NCI-H446 treated with DMSO at 0.1 percent for 48 hours (cell line): ENCODE data around the gene JMJD1C.
A peak's percentile ranks its signal among the peaks of the same experiment; 100 is the strongest.

Experiments used
- DNase-seq: peaks from one replicate; lab custom pipeline; 2025; lab: John Stamatoyannopoulos, UW

JMJD1C gene

DNA sequence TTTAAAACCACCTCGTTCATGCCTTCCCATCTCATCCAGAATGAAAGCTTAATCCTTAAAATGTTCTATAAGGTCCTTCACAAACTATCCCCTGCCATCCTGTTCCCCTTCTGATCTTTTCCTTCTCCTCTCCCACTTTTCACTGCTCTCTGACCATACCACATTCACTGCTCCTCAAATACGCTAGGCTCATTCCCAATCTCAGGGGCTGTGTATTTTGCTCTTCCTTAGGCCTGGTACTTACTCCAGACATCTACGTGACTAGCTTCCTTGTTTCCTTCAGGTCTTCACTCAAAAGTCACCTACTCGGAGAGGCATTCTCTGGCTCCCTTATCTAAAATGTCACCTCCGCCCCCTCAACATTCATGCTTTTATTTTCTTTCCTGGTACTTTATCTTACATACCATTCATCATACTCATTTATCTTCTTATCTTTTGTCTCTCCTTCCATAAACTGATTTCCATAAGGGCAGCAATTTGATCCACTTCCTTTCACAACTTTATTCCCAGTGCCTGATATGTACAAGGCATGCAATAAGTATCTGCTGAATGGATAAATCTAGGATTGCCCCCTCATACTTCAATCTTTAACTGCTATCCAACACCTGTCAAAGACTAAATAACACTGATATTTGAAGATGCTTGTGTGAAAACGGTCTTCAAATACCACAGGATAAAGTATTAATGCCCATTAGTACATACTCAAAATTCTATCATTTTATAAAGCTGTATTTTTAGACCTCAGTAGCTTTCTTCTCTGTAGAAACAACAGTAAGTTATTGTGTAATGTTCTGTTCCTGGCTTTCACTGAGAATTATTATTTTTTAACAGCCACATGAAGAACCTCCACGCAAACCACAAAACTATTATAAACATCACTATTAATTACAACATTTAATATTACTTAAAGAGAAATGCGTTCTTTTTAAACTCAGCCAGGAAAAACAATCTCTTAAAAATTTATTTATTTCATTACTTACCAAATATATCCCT, 27.0 kb downstream of the JMJD1C start:
- DNase-seq, result no peak

- no peak for DNase-seq
Observed at GRCh38 chr10:63437116-63437949, 28.4 kb downstream of the JMJD1C start.

- no peak for DNase-seq
Observed at GRCh38 chr10:63436225-63436624, 29.6 kb downstream of the JMJD1C start.

- no peak for DNase-seq
Observed at GRCh38 chr10:63434866-63435854, 30.6 kb downstream of the JMJD1C start.

- DNase-seq, result no peak
Observed at GRCh38 chr10:63431962-63432797, 33.6 kb downstream of the JMJD1C start.

DNA sequence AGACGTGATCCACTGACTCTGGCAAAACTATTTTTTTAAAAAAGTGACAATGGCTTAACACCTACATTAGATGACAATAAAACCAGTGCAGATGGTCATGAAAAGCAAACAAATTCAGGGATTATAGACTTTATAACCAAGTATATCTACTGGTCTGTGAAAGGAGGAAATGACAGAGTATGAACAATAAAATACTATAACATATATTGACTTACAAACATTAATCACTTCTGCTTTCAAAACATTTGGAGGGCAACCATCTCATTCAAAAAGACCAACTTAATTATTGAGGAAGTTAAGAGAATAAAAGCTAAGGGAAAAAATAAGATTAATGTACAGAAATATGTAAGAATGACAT, 34.8 kb downstream of the JMJD1C start:
- no peak for DNase-seq

GRCh38 chr10:63430091-63430998, 35.4 kb downstream of the JMJD1C start:
- DNase-seq, result no peak

- no peak for DNase-seq
Observed at GRCh38 chr10:63429281-63429680, 36.5 kb downstream of the JMJD1C start.

GRCh38 chr10:63427013-63427412, 38.8 kb downstream of the JMJD1C start:
- no peak for DNase-seq

GRCh38 chr10:63425512-63425911, 40.3 kb downstream of the JMJD1C start:
- DNase-seq, result no peak

- no peak for DNase-seq
Observed at GRCh38 chr10:63424576-63424975, 41.2 kb downstream of the JMJD1C start.

DNA sequence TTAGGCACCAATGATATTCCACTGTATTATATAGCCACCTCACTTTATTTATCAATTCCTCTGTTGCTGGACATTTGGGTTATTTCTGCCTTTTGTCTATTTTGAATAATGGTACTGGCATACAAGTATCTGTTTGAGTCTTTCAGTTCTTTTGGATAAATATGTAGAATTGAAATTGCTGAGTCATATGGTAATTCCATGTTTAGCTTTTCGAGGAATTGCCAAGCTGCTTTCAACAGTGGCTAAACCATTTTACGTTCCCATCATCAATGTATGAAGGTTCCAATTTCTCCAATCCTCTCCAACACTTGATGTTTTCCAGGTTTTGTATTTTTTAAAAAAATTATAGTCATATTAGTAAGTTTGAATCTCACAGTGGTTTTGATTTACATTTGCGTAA, 42.3 kb downstream of the JMJD1C start:
- no peak for DNase-seq

GRCh38 chr10:63421591-63421990, 44.2 kb downstream of the JMJD1C start:
- DNase-seq, result no peak

DNA sequence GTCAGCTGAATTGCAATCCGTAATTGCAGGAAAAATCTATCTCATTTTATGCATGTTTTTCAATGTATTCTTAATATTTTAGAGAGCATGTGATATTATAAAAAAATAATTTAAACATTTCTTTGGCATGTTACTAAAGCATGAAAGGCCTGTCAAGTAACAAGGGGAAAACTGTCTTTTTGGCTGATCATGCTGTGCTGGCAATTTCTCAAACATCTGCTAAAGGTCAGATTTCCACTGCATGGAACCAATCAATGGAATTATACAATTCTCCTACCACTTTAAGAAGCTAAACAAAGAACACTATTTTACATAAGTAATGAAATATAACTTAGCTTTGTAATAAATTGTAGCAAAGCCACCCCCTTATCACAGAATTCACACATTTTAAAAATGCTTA, 49.4 kb downstream of the JMJD1C start:
- DNase-seq, result peak; percentile 19

DNA sequence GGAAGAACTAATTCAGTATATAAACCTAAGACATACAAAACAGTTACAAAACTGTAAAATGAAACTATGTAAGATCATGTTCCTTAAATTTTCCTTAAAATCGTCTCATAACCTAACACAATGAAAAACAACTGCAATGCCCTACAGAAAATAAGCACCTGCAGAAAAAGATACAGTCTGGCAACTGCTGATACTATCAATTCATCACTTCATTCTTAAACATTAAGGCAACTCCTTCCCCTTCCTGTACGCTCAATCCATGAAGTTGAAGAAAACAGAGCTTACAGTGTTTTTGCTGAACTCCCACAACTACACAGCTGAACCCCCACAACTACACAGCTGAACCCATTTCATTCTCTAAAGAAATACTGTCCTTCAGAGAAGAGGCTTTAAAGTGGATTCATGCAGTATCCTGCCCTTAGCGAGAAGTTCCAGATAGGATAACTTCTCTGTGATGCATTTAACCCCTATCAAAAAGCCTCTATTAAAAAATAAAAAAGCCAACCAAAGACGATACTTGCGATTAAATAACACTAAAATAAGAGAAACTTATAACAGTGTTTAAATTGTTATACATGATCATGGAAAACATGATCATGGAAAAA, 50.0 kb downstream of the JMJD1C start:
- DNase-seq, result no peak

GRCh38 chr10:63414481-63415260, 51.1 kb downstream of the JMJD1C start:
- DNase-seq, result no peak

DNA sequence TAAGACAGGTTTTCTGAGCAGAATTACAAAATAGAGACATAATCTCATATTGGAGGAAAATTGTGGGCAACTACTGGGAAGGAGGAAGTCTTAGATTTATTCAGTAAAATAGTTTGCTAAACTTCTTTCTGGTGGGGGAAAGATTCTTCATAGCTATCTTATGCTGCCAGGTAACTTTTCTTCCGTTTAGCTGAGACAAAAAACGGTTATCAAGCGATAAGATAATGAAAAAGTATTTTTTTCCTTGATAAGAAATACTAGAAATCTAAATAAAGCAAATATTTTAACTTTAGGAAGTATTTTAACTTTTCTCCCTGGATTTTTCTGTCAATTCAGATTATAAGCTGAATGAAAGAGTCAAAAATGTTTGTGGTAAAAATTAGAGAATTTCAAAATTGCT, 52.3 kb downstream of the JMJD1C start:
- no peak for DNase-seq

GRCh38 chr10:63412304-63412703, 53.5 kb downstream of the JMJD1C start:
- no peak for DNase-seq

GRCh38 chr10:63410633-63411032, 55.1 kb downstream of the JMJD1C start:
- DNase-seq, result no peak
